ENCODE results near the gene FXYD2.

FXYD2 gene

GRCh38 chr11:117772360-117772759, 52.2 kb downstream of the FXYD2 start:
- TF ChIP-seq FOXM1 (IDR thresholded peaks at IDR 0.05; ENCODE audit: borderline replicate concordance, low read depth), result no peak
- no peak for TF ChIP-seq TCF12 (IDR thresholded peaks at IDR 0.05; ENCODE audit: low read depth)
- TF ChIP-seq, protein P1, sequence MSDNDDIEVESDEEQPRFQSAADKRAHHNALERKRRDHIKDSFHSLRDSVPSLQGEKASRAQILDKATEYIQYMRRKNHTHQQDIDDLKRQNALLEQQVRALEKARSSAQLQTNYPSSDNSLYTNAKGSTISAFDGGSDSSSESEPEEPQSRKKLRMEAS (IDR thresholded peaks at IDR 0.05), result no peak

- TF ChIP-seq YY1 (IDR thresholded peaks at IDR 0.05; ENCODE audit: low read depth) (no peak), FOXM1 (IDR thresholded peaks at IDR 0.05; ENCODE audit: borderline replicate concordance, low read depth) (no peak), ZBTB7A (IDR thresholded peaks at IDR 0.05; ENCODE audit: low read depth) (no peak), TEAD4 (IDR thresholded peaks at IDR 0.05) (no peak), TCF12 (IDR thresholded peaks at IDR 0.05; ENCODE audit: low read depth) (no peak), EP300 (IDR thresholded peaks at IDR 0.05; ENCODE audit: borderline replicate concordance) (no peak), CREB1 (IDR thresholded peaks at IDR 0.05; ENCODE audit: low read depth) (no peak)
Measured at GRCh38 chr11:117771841-117772240, 52.7 kb downstream of the FXYD2 start.

DNA sequence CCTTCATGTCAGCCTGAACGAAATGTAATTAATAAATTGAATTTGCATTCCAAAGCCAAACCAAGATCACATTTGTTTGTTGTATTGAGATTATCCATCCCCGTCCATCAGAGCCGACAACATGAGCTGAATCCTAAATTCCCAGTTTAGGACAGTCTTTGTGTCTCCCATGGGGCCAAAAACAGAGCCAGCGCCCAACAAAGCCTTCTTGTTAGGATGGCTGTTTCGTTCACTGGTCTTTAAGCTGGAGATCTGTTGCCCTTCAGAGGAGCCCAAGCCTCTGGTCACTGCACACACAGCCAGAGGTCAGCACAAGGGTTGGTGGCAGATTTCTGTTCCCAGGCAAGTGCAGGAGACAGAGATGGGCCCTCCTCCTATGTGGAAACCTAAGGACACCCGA, 53.3 kb downstream of the FXYD2 start:
- TF ChIP-seq FOXM1 (IDR thresholded peaks at IDR 0.05; ENCODE audit: borderline replicate concordance, low read depth), result no peak
- TF ChIP-seq, protein P2, sequence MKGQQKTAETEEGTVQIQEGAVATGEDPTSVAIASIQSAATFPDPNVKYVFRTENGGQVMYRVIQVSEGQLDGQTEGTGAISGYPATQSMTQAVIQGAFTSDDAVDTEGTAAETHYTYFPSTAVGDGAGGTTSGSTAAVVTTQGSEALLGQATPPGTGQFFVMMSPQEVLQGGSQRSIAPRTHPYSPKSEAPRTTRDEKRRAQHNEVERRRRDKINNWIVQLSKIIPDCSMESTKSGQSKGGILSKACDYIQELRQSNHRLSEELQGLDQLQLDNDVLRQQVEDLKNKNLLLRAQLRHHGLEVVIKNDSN (IDR thresholded peaks at IDR 0.05), result no peak
- no peak for TF ChIP-seq EGR1 (IDR thresholded peaks at IDR 0.05)
- TF ChIP-seq CEBPB (IDR thresholded peaks at IDR 0.05), result no peak
- no peak for TF ChIP-seq CREB1 (IDR thresholded peaks at IDR 0.05; ENCODE audit: low read depth)
- TF ChIP-seq YY1 (IDR thresholded peaks at IDR 0.05; ENCODE audit: low read depth), result no peak
- TF ChIP-seq EP300 (IDR thresholded peaks at IDR 0.05; ENCODE audit: borderline replicate concordance), result no peak
- no peak for TF ChIP-seq TEAD4 (IDR thresholded peaks at IDR 0.05)
- TF ChIP-seq, protein P1 (IDR thresholded peaks at IDR 0.05), result no peak
- TF ChIP-seq TAF1 (IDR thresholded peaks at IDR 0.05; ENCODE audit: low read depth), result no peak
- no peak for TF ChIP-seq REST (IDR thresholded peaks at IDR 0.05; ENCODE audit: low read depth)
- no peak for TF ChIP-seq RAD21 (IDR thresholded peaks at IDR 0.05; ENCODE audit: low read depth)
- no peak for TF ChIP-seq NFIC (IDR thresholded peaks at IDR 0.05)
- no peak for TF ChIP-seq ZBTB7A (IDR thresholded peaks at IDR 0.05; ENCODE audit: low read depth)

DNA sequence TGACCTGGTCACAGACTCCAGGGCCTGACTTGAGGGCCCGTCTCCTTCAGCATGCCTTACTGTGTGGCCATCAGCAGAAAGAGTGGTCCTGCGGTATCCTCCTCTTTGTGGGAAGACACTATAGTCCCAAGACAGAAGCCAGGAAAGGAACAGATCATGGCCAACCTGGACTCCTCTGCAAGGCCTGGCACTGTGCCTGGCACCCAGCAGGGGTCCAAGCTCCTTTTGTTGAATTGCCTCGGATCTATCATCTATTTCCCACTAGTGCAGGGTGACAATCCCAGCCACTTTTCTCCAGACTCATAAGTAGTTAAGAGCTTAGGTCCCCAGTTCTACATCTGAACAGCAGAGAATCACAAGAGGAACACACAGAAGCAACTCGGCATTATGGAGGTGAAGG, 54.5 kb downstream of the FXYD2 start:
- TF ChIP-seq YY1 (IDR thresholded peaks at IDR 0.05; ENCODE audit: low read depth) (no peak), NFIC (IDR thresholded peaks at IDR 0.05) (0 out of 2 replicates have a peak, but pooled peaks have one; percentile 18)
